HG02852 (cell line): ENCODE measurements around the gene KRTAP10-2.
"Not testable (repeated sequence)": the region's sequence is repeated elsewhere in the genome, so short reads cannot be mapped to it uniquely, and the experiment has no call there.

Experiments
- ATAC-seq: cut with Tn5 transposase; IDR thresholded peaks from one replicate; pipeline ENCODE4 v1.9.1; 2021; ENCODE audit warnings: mild to moderate bottlenecking, moderate library complexity; ENCODE audit not compliant: unreplicated experiment

Gene KRTAP10-2

DNA sequence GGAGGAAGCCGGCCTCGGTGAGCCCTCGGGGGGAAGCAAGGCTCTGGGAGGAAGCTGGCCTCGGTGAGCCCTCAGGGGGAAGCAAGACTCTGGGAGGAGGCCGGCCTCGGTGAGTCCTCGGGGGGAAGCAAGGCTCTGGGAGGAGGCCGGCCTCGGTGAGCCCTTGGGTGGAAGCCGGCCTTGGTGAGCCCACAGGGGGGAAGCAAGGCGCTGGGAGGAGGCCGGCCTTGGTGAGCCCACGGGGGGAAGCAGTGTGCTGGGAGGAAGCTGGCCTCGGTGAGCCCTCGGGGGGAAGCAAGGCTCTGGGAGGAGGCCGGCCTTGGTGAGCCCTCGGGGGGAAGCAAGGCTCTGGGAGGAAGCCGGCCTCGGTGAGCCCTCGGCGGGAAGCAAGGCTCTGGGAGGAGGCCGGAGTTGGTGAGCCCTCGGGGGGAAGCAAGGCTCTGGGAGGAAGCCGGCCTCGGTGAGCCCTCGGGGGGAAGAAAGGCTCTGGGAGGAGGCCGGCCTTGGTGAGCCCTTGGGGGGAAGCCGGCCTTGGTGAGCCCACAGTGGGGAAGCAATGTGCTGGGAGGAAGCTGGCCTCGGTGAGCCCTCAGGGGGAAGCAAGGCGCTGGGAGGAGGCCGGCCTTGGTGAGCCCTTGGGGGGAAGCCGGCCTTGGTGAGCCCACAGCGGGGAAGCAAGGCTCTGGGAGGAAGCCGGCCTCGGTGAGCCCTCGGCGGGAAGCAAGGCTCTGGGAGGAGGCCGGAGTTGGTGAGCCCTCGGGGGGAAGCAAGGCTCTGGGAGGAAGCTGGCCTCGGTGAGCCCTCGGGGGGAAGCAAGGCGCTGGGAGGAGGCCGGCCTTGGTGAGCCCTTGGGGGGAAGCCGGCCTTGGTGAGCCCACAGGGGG, 48.1 kb downstream of the KRTAP10-2 start:
- not testable (repeated sequence) for ATAC-seq

DNA sequence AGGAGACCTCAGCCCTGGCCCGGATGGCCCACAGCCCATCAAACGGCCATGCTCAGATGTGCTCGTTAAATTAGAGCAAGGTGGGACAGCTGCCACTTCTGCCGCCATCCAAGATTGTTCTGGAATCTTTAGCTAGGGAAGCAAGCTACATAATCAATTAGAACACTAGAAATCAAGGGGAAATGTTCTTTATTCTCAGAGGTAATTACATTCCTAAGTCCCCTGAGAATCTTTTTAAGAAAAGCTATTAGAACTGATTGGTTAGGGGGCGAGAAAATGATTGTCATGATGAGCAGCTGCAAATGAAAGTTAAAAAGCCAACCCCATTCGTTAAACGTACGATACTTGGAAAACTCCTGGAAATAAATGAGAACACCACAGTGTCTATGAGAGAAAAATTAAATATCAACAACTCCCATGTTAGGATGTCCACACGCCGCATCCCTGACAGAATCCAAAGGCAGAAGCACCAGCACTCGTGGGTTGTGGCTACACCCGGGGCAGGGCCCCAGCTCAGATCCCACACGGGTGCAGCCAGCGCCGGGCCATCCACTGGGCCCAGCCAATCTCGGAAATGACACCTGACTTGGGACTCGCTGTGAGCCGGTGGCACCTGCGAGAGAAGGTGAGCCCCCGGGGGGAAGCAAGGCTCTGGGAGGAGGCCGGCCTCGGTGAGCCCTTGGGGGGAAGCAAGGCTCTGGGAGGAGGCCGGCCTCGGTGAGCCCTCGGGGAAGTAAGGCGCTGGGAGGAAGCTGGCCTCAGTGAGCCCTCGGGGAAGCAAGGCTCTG, 48.9 kb downstream of the KRTAP10-2 start:
- ATAC-seq: no peak
